Peyer's patch (tissue), 4 donors: ENCODE measurements around the gene PROM2. TPM values are rescaled to one million over a fixed set of nuclear protein-coding genes. Genes with fewer than 3 reads are reported as not detected.

Experiments
- DNase-seq, 3 donors: peaks; one replicate each; pipeline ENCODE4 v3.0.0-alpha.2; 2017 to 2019
- H3K27ac ChIP-seq, 4 donors: fragments of 200-600 bp; sonication (generic); one replicate each; pipeline ENCODE4 v1.5.1; 2016 to 2019
- H3K27me3 ChIP-seq, 2 donors: fragments of 200-600 bp; sonication (generic); one replicate each; pipeline ENCODE4 v1.5.1; 2019
- H3K36me3 ChIP-seq, 3 donors: fragments of 200-600 bp; sonication (generic); one replicate each; pipeline ENCODE4 v1.5.1; 2016 to 2019
- H3K4me1 ChIP-seq, 4 donors: fragments of 200-600 bp; sonication (generic); one replicate each; pipeline ENCODE4 v1.5.1; 2016 to 2019
- H3K4me3 ChIP-seq, 4 donors: fragments of 200-600 bp; sonication (generic); 1 replicate in 3 of 4; 2 replicates in 1 of 4; pipeline ENCODE4 v1.5.1; 2016 to 2019; ENCODE audit warnings: mild to moderate bottlenecking in 1 of 4
- H3K9me3 ChIP-seq, 4 donors: fragments of 200-600 bp; sonication (generic); one replicate each; pipeline ENCODE4 v1.5.1; 2016 to 2019; ENCODE audit warnings: mild to moderate bottlenecking in 1 of 4
- CTCF ChIP-seq, 6 experiments: fragments of 450-650 bp in 4 of 6; fragments of 200-600 bp in 2 of 6; sonication (generic) in 1 of 6; IDR thresholded peaks; one replicate each; pipeline ENCODE4 v1.5.1; 2017 to 2019; ENCODE audit warnings: antibody characterized with exemption in 6 of 6, mild to moderate bottlenecking in 3 of 6, moderate library complexity in 1 of 6
- POLR2A ChIP-seq, 2 donors: fragments of 450-650 bp; IDR thresholded peaks; one replicate each; pipeline ENCODE4 v1.5.1; 2017; ENCODE audit warnings: antibody characterized with exemption in 2 of 2, mild to moderate bottlenecking in 2 of 2, moderate library complexity in 2 of 2
- total RNA-seq, 4 donors: library from RNA; depleted of rRNA; stranded (reverse); fragments of >200 nt; gene quantifications; one replicate each; pipeline ENCODE4 v1.1.0, GENCODE V29; 2016

Gene PROM2
- total RNA-seq, 4 donors from 2014 or later, result 13.1 to 68.9 (median 39.2) TPM

GRCh38 chr2:95307036-95307435 lies 32.8 kb downstream of the PROM2 start:
- Histone ChIP-seq H3K9me3 (no peaks in the 10 kb centered on the region), H3K27ac (no peak overlapping the region), H3K4me1 (no peaks in the 10 kb centered on the region), H3K36me3 (no peaks in the 10 kb centered on the region), H3K4me3 (no peak overlapping the region), H3K27me3 (no peaks in the 10 kb centered on the region)
- no peak for DNase-seq
- TF ChIP-seq POLR2A (IDR thresholded peaks at IDR 0.05) (no peak), CTCF (IDR thresholded peaks at IDR 0.05) (no peak)

GRCh38 chr2:95307878-95308277 lies 33.6 kb downstream of the PROM2 start:
- Histone ChIP-seq H3K4me1 (no peaks in the 10 kb centered on the region), H3K27ac (no peak overlapping the region), H3K9me3 (no peaks in the 10 kb centered on the region), H3K27me3 (no peaks in the 10 kb centered on the region), H3K36me3 (no peaks in the 10 kb centered on the region), H3K4me3 (no peak overlapping the region)
- no peak for DNase-seq
- TF ChIP-seq CTCF (IDR thresholded peaks at IDR 0.05) (no peak), POLR2A (IDR thresholded peaks at IDR 0.05) (no peak)

- TF ChIP-seq CTCF (IDR thresholded peaks at IDR 0.05) (no peak), POLR2A (IDR thresholded peaks at IDR 0.05) (no peak)
- H3K36me3 ChIP-seq, result no peaks in the 10 kb centered on the region
- DNase-seq, result no peak
- H3K27ac ChIP-seq, result no peak overlapping the region
- no peaks in the 10 kb centered on the region for H3K9me3 ChIP-seq
- H3K4me1 ChIP-seq, result no peaks in the 10 kb centered on the region
- no peak overlapping the region for H3K4me3 ChIP-seq
- H3K27me3 ChIP-seq, result no peaks in the 10 kb centered on the region
Measured at GRCh38 chr2:95308426-95308990, 34.3 kb downstream of the PROM2 start.

GRCh38 chr2:95309599-95309998 lies 35.4 kb downstream of the PROM2 start:
- TF ChIP-seq CTCF (IDR thresholded peaks at IDR 0.05), result no peak
- no peak for TF ChIP-seq POLR2A (IDR thresholded peaks at IDR 0.05)

GRCh38 chr2:95310216-95310615 lies 36.0 kb downstream of the PROM2 start:
- no peaks in the 10 kb centered on the region for H3K9me3 ChIP-seq

More at GRCh38 chr2:95309599-95309998, 35.4 kb downstream of the PROM2 start:
- Histone ChIP-seq H3K4me3 (no peak overlapping the region), H3K36me3 (no peaks in the 10 kb centered on the region), H3K27me3 (no peaks in the 10 kb centered on the region), H3K9me3 (no peaks in the 10 kb centered on the region), H3K27ac (no peak overlapping the region), H3K4me1 (no peaks in the 10 kb centered on the region)
- no peak for DNase-seq

More at GRCh38 chr2:95310216-95310615, 36.0 kb downstream of the PROM2 start:
- Histone ChIP-seq H3K27me3 (no peaks in the 10 kb centered on the region), H3K4me1 (no peaks in the 10 kb centered on the region), H3K36me3 (no peaks in the 10 kb centered on the region), H3K4me3 (no peak overlapping the region), H3K27ac (no peak overlapping the region)
- TF ChIP-seq POLR2A (IDR thresholded peaks at IDR 0.05) (no peak), CTCF (IDR thresholded peaks at IDR 0.05) (no peak)
- DNase-seq, result no peak
